Activated CD4-positive, alpha-beta T cell treated with anti-CD3 and anti-CD28 coated beads, Interleukin-2, amount 10 ng/mL, durations not matched to agents 24 days and 14 days (primary cell): Measurements from ENCODE around the gene HERC4. TPM values are rescaled to one million over a fixed set of nuclear protein-coding genes. Genes with fewer than 3 reads are reported as not detected.
A peak's percentile ranks its signal among the peaks of the same experiment; 100 is the strongest.
"Not testable (repeated sequence)": the region's sequence is repeated elsewhere in the genome, so short reads cannot be mapped to it uniquely, and the experiment has no call there.

ENCODE experiments used
- DNase-seq: peaks from one replicate; pipeline ENCODE4 v3.0.0; 2022
- H3K27ac Mint-ChIP-seq: one replicate; pipeline ENCODE4 v1.8.0; 2022; ENCODE audit warnings: mild to moderate bottlenecking, mixed read lengths
- H3K27me3 Mint-ChIP-seq: one replicate; pipeline ENCODE4 v1.8.0; 2022; ENCODE audit warnings: mixed read lengths
- H3K36me3 Mint-ChIP-seq: one replicate; pipeline ENCODE4 v1.8.0; 2022; ENCODE audit warnings: low read depth, mild to moderate bottlenecking, mixed read lengths
- H3K4me1 Mint-ChIP-seq: one replicate; pipeline ENCODE4 v1.8.0; 2021; ENCODE audit warnings: mixed read lengths
- H3K4me3 Mint-ChIP-seq: one replicate; pipeline ENCODE4 v1.8.0; 2022; ENCODE audit warnings: mild to moderate bottlenecking, moderate library complexity, mixed read lengths
- H3K9me3 Mint-ChIP-seq: one replicate; pipeline ENCODE4 v1.8.0; 2021; ENCODE audit warnings: mixed read lengths
- intact Hi-C: fragments of 100-400 bp; cut with micrococcal nuclease; formaldehyde crosslinking; loops from one replicate; pipeline ENCODE4 v1.15.1; 2023
- total RNA-seq: library from RNA; stranded (reverse); gene quantifications from 2 replicates; pipeline ENCODE4 v1.2.3, GENCODE V29; 2022

The HERC4 gene
- total RNA-seq, 1 donor from 2014 or later: 49.1 TPM

DNA sequence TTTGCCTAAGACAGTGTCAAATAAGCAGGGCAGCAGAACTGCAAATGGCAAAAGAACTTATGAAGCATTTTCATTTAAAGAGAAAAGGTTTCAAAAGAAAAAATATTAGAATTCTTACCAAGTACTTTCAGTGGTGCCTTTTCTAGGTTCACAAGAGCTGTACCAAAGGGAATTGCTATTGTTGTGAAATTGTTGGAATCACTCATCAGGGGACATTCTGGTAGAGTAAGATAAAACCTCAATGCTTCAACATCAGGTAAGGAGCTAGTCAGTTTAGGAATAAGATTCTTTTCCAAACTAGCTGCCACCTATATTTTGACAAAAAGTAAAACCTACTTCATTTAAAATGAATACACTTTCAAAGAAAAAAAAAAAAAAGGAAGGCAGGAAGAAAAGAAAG is 85.0 kb downstream of the HERC4 start:
- no peak for DNase-seq
- Mint-ChIP-seq H3K27me3 (no peaks in the 10 kb centered on the region), H3K9me3 (no peaks in the 10 kb centered on the region), H3K36me3 (peaks cover 46% of the 10 kb centered on the region), H3K27ac (no peak overlapping the region), H3K4me1 (no peaks in the 10 kb centered on the region), H3K4me3 (no peak overlapping the region)
- intact Hi-C loops: no loop called here

DNA sequence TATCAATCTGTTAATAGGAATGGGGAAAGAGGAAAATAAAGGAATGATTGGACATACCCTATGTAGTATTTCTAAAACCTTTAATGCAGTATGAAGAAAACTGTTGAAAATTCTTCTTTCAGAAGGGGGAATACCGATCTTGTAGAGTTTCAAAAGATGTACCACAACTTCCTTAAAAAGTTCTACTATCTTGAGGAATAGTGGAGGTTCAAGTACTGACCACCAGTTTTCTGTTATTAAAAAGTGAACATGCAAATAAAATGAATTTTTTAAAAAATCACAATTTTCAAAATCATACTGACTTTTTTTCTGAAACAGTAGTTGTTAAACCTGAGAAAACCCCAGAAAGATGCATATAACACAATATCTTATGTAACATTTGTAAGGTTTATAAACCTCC is 86.5 kb downstream of the HERC4 start:
- Mint-ChIP-seq H3K4me1 (no peaks in the 10 kb centered on the region), H3K27ac (no peak overlapping the region), H3K4me3 (no peak overlapping the region), H3K36me3 (peaks cover 43% of the 10 kb centered on the region), H3K27me3 (no peaks in the 10 kb centered on the region), H3K9me3 (no peaks in the 10 kb centered on the region)
- DNase-seq: no peak
- intact Hi-C loops: no loop called here

DNA sequence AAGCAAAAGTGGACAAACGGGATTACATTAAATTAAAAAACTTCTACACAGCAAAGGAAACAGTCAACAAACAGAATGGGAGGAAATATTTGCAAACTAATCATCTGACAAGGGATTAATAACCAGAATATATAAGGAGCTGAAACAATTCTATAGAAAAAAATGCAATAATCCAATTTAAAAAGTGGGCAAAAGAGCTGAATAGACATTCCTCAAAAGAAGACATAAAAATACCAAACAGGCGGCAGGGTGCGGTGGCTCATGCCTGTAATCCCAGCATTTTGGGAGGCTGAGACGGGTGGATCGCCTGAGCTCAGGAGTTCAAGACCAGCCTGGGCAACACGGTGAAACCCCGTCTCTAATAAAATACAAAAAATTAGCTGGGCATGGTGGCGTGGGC is 92.5 kb downstream of the HERC4 start:
- H3K4me3 Mint-ChIP-seq, H3K9me3 Mint-ChIP-seq, DNase-seq, H3K27me3 Mint-ChIP-seq, intact Hi-C loops, H3K27ac Mint-ChIP-seq: not testable (repeated sequence)
- H3K36me3 Mint-ChIP-seq: peaks cover 58% of the 10 kb centered on the region
- H3K4me1 Mint-ChIP-seq: peaks cover 16% of the 10 kb centered on the region

DNA sequence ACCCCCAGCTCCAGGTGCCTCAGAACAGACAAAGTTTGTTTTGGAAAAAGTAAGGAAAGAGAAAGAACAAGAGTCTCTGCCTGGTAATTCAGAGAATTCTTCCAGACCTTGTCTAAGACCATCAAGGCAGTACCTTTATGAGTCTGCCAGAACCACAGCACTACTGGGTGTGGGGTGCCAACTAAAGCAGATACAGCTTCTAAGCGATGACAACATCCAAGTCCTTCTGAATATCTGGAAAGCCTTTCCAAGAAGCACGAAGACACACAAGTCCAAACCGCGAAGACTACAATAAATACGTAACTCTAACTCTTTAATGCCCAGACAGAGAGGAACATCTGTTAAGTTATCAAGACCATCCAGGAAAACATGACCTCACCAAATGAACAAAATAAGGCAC is 96.3 kb downstream of the HERC4 start:
- H3K27ac Mint-ChIP-seq: peak overlapping the region; percentile 40
- H3K4me3 Mint-ChIP-seq: no peak overlapping the region
- H3K27me3 Mint-ChIP-seq: no peaks in the 10 kb centered on the region
- intact Hi-C loops: no loop called here
- no peak for DNase-seq
- H3K4me1 Mint-ChIP-seq: peaks cover 19% of the 10 kb centered on the region
- H3K36me3 Mint-ChIP-seq: peaks cover 71% of the 10 kb centered on the region
- H3K9me3 Mint-ChIP-seq: no peaks in the 10 kb centered on the region

DNA sequence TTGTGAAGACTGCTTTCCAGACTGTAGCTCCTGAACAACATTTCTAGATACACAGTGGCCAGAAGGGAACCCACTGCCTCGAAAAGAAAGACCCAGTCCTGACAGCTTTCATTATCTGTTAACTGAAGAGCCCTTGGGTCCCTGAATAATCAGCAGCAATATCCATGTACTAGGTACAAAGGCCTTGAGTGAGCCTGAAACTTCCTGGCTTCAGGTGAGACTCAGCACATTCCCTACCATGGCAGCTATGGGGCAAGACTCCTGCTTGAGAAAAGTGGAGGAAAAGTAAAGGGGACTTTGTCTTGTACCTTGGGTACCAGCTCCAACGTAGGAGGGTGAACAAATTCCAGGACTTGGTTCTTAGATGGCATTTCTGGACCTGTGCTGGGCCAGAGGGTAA is 97.8 kb downstream of the HERC4 start:
- intact Hi-C loops: no loop called here
- Mint-ChIP-seq H3K27ac (no peak overlapping the region), H3K4me3 (no peak overlapping the region), H3K27me3 (no peaks in the 10 kb centered on the region), H3K9me3 (no peaks in the 10 kb centered on the region), H3K36me3 (peaks cover 72% of the 10 kb centered on the region), H3K4me1 (peaks cover 19% of the 10 kb centered on the region)
- DNase-seq: no peak

DNA sequence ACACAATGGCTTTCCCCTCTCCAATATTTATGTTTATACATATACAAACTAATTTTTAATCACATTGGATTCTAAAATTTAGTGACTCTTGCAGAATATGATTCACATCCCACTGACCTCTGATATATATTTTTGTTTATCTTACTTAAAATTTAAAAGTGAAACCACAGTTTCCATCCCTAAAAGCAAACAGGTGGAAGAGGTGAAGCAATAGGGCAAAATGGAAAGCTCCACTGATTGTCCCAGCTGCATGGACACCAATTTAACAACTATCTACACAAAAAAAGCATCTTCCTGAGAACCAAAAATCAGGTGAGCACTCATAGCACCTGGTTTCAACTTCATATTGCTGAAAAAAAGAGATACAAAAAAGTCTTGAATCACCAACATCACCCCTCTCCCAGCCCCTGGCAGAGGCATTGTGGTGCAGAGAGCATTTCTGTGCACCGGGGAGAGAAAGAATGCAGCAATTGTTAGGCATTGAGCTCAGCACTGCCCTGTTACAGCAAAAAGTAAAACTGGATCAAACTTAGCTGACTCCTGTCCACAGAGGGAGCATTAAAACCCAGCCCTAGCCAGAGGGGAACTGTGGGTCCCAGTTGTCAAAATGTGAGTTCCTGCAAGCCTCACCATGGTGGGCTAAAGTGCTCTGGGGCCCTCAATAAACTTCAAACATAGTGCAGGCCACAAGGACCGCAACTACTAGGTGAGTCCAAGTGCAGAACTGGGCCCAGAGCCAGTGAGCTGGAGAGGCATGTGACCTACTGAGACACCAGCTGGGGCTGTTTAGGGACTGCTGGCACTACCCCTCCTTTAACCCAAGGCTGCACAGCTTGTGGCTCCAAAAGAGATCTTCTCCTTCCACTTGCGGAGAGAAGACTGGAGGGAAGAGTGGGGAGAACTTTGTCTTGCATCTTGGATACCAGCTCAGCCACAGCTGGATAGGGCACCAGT is 98.5 kb downstream of the HERC4 start:
- Mint-ChIP-seq H3K27me3 (no peaks in the 10 kb centered on the region), H3K4me3 (no peak overlapping the region), H3K36me3 (peaks cover 70% of the 10 kb centered on the region), H3K9me3 (no peaks in the 10 kb centered on the region), H3K4me1 (peaks cover 19% of the 10 kb centered on the region), H3K27ac (no peak overlapping the region)
- intact Hi-C loops: no loop called here
- DNase-seq: no peak

DNA sequence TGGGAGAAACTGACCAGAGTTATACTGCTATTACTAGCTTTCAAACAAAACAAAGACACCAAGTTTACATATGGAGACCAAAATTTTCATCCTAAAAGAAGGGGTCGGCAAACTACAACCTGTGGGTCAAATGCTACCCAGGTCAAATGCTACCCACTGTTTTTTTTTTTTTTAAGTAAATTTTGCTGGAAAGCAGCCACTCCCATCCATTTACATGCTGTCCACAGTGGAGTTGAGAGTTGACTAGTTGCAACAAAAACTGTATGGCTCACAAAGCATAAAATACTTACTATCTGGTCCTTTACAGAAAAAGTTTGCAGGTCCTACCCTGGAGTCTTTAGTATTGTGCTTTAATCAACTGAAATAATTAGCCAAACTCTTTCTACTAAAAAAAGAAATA is 99.2 kb downstream of the HERC4 start:
- Mint-ChIP-seq H3K27me3 (no peaks in the 10 kb centered on the region), H3K4me1 (peaks cover 14% of the 10 kb centered on the region), H3K4me3 (no peak overlapping the region), H3K9me3 (no peaks in the 10 kb centered on the region), H3K36me3 (peaks cover 67% of the 10 kb centered on the region), H3K27ac (no peak overlapping the region)
- DNase-seq: no peak
- intact Hi-C loops: no loop called here

DNA sequence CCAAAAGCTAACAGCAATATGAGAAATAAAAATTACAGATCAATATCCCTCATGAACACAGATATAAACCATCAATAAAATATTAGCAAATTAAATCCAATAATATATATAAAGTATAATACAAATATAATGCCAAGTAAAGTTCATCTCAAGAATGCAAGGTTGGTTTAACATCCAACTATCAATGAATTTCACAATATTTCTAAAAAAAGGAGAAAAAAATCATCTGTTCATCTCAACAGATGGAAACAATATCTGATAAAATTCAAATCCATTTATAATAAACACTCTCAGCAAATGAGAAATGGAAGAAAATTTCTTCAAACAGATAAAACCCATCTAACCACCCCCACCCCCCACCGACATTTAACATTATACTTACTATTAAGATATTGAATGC is 103.8 kb downstream of the HERC4 start:
- Mint-ChIP-seq H3K36me3 (peaks cover 67% of the 10 kb centered on the region), H3K4me1 (peaks cover 3% of the 10 kb centered on the region), H3K27me3 (no peaks in the 10 kb centered on the region), H3K9me3 (no peaks in the 10 kb centered on the region), H3K27ac (no peak overlapping the region), H3K4me3 (no peak overlapping the region)
- no peak for DNase-seq
- intact Hi-C loops: no loop called here

DNA sequence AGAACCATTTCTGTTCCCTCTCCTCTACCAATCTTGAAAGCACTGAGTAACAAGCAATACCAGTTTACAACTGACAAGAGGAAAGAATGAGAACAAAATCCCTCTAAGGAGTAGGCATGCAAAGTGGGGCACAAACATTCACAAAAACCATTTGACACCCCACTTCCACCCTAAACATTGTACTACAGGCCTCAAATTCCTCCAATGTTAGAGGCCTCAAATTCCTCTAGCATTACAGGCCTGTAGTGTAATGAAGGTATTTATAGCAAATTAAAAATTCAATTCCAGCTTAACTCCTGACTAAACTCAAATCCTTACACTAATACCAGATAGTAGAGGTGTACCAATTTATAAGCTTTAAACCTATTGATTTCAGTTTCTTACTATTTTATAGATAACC is 105.2 kb downstream of the HERC4 start:
- intact Hi-C loops: no loop called here
- H3K4me1 Mint-ChIP-seq: peaks cover 2% of the 10 kb centered on the region
- H3K36me3 Mint-ChIP-seq: peaks cover 67% of the 10 kb centered on the region
- no peak overlapping the region for H3K4me3 Mint-ChIP-seq
- no peak overlapping the region for H3K27ac Mint-ChIP-seq
- no peak for DNase-seq
- H3K9me3 Mint-ChIP-seq: no peaks in the 10 kb centered on the region
- no peaks in the 10 kb centered on the region for H3K27me3 Mint-ChIP-seq

DNA sequence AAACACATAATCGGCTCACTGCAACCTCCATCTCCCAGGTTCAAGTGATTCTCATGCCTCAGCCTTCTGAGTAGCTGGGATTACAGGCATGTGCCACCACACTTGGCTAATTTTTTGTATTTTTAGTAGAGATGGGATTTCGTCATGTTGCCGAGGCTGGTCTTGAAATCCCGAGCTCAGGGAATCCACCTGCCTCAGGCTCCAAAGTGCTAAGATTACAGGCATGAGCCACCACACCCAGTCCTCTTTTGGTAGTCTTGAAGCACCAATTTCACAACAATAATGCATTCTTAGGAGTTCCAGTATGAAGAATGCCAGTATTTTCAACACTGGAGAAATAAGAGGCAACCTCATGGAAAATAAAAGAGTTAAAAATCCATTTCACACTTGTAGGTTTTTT is 109.0 kb downstream of the HERC4 start:
- peaks cover 54% of the 10 kb centered on the region for H3K36me3 Mint-ChIP-seq

DNA sequence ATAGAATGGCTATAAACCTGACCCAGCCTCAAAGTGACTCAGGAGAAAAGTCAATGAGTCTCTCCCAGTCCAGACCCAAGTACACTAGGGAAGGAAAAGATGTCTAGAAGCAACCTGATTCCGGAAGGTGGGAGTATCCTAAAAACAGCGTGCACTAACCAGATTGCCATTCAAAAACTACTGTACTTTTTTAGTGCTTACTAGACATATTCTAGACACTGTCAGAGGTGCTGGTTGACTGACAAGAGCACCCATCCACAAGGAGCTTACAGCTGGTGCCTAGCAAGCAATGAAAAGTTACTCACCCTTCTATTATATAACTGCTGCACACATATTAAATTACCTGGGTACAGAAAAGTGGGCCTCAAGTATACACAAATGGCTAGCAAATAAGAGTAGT is 109.6 kb downstream of the HERC4 start:
- no peak for DNase-seq
- Mint-ChIP-seq H3K36me3 (peaks cover 55% of the 10 kb centered on the region), H3K4me3 (no peak overlapping the region), H3K4me1 (peaks cover 2% of the 10 kb centered on the region), H3K9me3 (no peaks in the 10 kb centered on the region), H3K27me3 (no peaks in the 10 kb centered on the region), H3K27ac (no peak overlapping the region)
- intact Hi-C loops: no loop called here

More for the DNA sequence above, 109.0 kb downstream of the HERC4 start:
- H3K9me3 Mint-ChIP-seq, H3K4me1 Mint-ChIP-seq, H3K27ac Mint-ChIP-seq, H3K27me3 Mint-ChIP-seq, DNase-seq, intact Hi-C loops, H3K4me3 Mint-ChIP-seq: not testable (repeated sequence)

DNA sequence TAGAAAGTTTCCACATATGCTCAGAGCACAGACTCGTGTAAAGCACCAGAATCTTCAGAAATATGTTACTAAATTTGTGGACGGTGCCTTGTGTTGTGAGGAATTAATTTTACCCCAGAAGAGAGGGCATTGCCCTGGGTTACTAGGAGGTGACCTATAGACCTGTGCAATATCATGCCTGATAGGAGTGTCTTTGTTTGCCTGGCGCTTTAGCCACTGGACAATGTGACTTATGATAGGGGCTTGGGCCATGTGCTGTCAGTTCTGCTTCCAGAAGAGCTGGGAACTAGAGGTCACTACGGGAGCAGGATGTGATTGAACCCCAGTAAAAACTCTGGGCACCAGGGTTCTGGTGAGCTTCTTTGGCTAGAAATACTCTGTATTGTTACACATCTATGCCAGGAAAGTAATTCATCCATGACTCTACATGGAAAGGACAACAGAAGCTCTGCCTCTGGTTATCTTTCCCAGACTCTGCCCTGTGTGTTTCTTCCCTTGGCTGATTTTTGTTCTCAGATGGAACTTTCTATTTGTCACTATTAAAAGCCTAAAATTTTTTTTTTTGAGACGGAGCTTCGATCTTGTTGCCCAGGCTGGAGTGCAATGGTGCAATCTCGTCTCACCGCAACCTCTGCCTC is 115.1 kb downstream of the HERC4 start:
- peaks cover 26% of the 10 kb centered on the region for H3K36me3 Mint-ChIP-seq
- H3K27me3 Mint-ChIP-seq: no peaks in the 10 kb centered on the region
- no peaks in the 10 kb centered on the region for H3K9me3 Mint-ChIP-seq
- intact Hi-C loops: no loop called here
- H3K4me3 Mint-ChIP-seq: no peak overlapping the region
- no peaks in the 10 kb centered on the region for H3K4me1 Mint-ChIP-seq
- H3K27ac Mint-ChIP-seq: no peak overlapping the region
- DNase-seq: no peak

DNA sequence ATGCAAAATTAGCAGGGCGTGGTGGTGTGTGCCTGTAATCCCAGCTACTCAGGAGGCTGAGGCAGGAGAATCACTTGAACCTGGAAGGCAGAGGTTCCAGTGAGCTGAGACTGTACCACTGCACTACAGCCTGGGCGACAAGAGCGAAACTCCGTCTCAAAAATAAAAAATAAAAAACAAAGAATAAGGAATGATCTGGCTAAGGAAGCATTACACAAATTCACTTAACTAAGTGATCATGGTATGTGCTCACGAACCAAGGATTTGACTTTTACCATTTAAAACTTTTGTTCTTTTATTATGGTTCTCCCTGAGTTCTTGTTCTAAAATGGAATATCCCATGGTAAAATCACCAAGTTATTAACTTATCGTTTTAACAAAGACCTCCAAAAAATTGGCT is 119.5 kb downstream of the HERC4 start:
- no peaks in the 10 kb centered on the region for H3K9me3 Mint-ChIP-seq
- no peak overlapping the region for H3K4me3 Mint-ChIP-seq
- H3K27ac Mint-ChIP-seq: no peak overlapping the region
- H3K36me3 Mint-ChIP-seq: peaks cover 31% of the 10 kb centered on the region
- H3K27me3 Mint-ChIP-seq: no peaks in the 10 kb centered on the region
- intact Hi-C loops: no loop called here
- DNase-seq: no peak
- H3K4me1 Mint-ChIP-seq: no peaks in the 10 kb centered on the region

DNA sequence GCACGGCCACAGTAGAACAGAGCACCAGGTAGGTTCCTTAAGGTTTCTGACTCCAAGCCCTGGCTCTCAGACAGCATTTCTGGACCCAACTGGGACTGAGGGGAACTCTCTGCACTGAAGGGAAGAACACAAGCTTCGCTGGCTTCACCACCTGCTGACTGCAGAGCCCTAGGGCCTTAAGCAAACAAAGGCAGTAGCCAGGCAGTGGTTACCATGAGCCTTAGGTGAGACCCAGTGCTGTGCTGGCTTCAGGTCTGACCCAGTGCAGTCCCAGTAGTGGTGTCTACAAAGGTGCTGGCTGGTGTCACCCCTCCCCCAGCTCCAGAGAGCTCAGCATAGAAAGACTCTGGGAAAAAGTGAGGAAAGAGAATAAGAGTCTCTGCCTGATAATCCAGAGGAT is 131.2 kb downstream of the HERC4 start:
- H3K27me3 Mint-ChIP-seq: no peaks in the 10 kb centered on the region
- intact Hi-C loops: no loop called here
- H3K4me1 Mint-ChIP-seq: no peaks in the 10 kb centered on the region
- H3K9me3 Mint-ChIP-seq: peaks cover 3% of the 10 kb centered on the region
- DNase-seq: no peak
- no peak overlapping the region for H3K27ac Mint-ChIP-seq
- H3K36me3 Mint-ChIP-seq: peaks cover 52% of the 10 kb centered on the region
- H3K4me3 Mint-ChIP-seq: no peak overlapping the region
